Mammary epithelial cell (primary cell): ENCODE data around the gene GMEB2.

Experiments
- EZH2 ChIP-seq: IDR thresholded peaks from 2 replicates; pipeline ENCODE4 v1.6.1; 2012; ENCODE audit warnings: low read length, inconsistent platforms, borderline replicate concordance
- TF ChIP-seq, protein P1 (sequence below), 2 donors: IDR thresholded peaks in 1 of 2; conservative IDR thresholded peaks in 1 of 2; 2 replicates each; pipeline ENCODE4 v1.5.1; 2011 to 2012; ENCODE audit warnings: inconsistent platforms in 2 of 2, low read length in 2 of 2, mild to moderate bottlenecking in 2 of 2, control low read depth in 1 of 2, low read depth in 1 of 2; ENCODE audit not compliant: insufficient read depth in 1 of 2; ENCODE audit errors: extremely low read depth in 1 of 2

- TF ChIP-seq, protein P1, sequence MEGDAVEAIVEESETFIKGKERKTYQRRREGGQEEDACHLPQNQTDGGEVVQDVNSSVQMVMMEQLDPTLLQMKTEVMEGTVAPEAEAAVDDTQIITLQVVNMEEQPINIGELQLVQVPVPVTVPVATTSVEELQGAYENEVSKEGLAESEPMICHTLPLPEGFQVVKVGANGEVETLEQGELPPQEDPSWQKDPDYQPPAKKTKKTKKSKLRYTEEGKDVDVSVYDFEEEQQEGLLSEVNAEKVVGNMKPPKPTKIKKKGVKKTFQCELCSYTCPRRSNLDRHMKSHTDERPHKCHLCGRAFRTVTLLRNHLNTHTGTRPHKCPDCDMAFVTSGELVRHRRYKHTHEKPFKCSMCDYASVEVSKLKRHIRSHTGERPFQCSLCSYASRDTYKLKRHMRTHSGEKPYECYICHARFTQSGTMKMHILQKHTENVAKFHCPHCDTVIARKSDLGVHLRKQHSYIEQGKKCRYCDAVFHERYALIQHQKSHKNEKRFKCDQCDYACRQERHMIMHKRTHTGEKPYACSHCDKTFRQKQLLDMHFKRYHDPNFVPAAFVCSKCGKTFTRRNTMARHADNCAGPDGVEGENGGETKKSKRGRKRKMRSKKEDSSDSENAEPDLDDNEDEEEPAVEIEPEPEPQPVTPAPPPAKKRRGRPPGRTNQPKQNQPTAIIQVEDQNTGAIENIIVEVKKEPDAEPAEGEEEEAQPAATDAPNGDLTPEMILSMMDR (conservative IDR thresholded peaks at IDR 0.05 in 1 of 2, IDR thresholded peaks at IDR 0.05 in 1 of 2; ENCODE audit: extremely low read depth in 1 of 2, insufficient read depth in 1 of 2, low read depth in 1 of 2, low read length in 2 of 2): no peak
- TF ChIP-seq EZH2: no peak
Observed at GRCh38 chr20:63598479-63599395, 28.2 kb downstream of the GMEB2 start.
